ENCODE data around the gene PLS3.
"Not testable (repeated sequence)": the region's sequence is repeated elsewhere in the genome, so short reads cannot be mapped to it uniquely, and the experiment has no call there.

PLS3 gene

DNA sequence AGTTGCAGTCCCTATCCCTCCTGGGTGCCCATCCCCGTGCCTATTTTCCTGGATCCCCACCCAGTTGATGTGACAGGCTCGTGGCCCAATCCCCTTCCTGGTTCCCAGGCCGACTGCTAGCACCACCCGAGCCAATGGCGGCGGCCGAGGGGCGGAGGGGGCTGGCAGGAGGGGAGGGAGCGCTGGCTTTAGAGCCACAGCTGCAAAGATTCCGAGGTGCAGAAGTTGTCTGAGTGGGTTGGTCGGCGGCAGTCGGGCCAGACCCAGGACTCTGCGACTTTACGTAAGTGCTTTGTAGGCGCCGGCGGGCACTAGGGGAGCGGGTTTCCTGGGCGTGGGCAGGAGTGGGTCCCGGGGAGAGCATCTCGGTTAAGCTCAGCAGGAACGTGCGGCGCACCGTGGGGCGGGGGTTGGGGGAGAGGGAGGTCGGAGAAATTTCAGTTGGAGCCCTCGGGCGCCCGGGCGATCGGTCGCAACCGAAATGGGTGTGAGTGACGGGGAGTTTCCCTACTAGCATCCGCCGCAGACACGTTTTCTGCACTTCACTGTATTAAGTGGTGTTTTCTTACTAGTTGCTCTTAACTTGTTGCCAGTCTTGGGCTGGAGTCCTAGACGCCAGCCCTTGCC lies at the start of gene PLS3:
TSS of gene PLS3 (plus strand) at position 197 of the 627 bp plus-strand sequence. CDS start 49,077 bp downstream, outside the sequence.
- no peak for DNase-seq (ENCODE audit: low read depth in 4 of 4, low spot score in 1 of 4)

- no peak for DNase-seq (ENCODE audit: low read depth in 4 of 4, low spot score in 1 of 4)
Measured at GRCh38 chrX:115518113-115518512, 42.9 kb upstream of the PLS3 start.

DNA sequence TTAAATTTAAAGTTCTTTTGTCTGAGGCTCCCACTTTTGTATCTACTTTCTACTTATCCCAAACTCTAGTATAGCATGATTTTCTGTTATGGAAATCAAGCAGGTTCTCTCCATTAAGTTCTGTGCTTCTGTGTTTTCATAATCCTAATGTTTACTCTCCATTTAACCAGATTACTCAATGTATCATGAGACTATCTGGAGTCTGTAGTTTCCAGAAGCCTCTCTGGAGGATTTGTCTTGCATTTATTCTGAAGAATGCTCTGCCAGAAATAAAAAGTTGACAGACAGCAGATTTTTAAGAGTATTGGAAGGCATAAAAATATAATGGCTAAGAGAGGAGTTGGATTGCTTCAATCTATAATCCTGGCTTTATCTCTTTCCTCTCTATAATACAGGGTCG lies 39.2 kb upstream of the PLS3 start:
- no peak for DNase-seq (ENCODE audit: low read depth in 4 of 4, low spot score in 1 of 4)

- no peak for DNase-seq (ENCODE audit: low read depth in 4 of 4, low spot score in 1 of 4)
Measured at GRCh38 chrX:115522952-115523351, 38.0 kb upstream of the PLS3 start.

GRCh38 chrX:115525486-115525885 lies 35.5 kb upstream of the PLS3 start:
- no peak for DNase-seq (ENCODE audit: low read depth in 4 of 4, low spot score in 1 of 4)

DNA sequence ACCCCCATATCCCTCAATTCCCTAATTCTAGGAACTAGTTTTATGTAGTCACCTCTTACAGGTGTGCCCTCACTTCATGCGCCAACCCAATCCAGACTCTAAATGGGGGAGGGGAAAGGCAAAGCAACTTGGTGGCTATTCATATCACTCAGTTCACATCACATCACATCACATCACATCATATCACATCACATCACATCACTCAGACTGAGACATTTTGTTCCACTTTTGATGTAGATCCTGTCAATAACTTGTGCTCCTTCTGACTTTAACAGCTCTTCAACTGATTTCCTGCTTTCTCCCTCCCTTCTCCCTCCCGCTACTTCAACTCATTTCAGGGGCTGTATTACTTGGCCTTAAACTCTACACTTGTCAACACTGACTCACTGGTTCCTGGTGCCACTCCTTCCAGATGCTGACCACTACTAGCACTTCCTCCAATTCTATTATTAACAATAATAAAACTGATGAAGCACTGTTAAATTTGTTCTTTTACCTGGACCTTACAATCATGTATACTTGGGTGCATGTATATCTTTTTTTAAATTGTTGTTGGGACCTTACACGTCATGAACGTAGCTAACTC lies 29.1 kb upstream of the PLS3 start:
- no peak for DNase-seq (ENCODE audit: low read depth in 4 of 4, low spot score in 1 of 4)

DNA sequence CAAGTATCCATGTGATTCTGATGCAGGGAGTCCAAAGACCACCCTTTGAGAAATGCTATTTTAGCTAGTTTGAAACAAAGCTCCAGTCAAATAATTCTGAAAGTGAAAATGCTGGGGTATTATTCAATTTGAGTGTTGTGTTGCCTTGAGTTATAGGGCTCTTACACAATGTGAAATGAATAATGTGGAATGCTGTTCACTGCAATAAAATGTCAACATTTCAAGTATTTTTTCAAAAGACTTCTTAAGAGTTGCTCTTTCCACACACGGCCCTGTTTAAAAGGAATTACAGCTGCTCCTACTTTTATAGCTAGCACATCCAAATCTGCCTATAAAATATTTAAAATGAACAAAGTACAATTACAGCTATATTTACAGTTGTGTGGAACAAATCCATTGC lies 27.5 kb upstream of the PLS3 start:
- DNase-seq (ENCODE audit: low read depth in 4 of 4, low spot score in 1 of 4) = no peak

- no peak for DNase-seq (ENCODE audit: low read depth in 4 of 4, low spot score in 1 of 4)
Measured at GRCh38 chrX:115534383-115534782, 26.6 kb upstream of the PLS3 start.

GRCh38 chrX:115535421-115535820 lies 25.6 kb upstream of the PLS3 start:
- DNase-seq (ENCODE audit: low read depth in 4 of 4, low spot score in 1 of 4) = no peak

- DNase-seq (ENCODE audit: low read depth in 4 of 4, low spot score in 1 of 4) = no peak
Measured at GRCh38 chrX:115535844-115536243, 25.1 kb upstream of the PLS3 start.

DNA sequence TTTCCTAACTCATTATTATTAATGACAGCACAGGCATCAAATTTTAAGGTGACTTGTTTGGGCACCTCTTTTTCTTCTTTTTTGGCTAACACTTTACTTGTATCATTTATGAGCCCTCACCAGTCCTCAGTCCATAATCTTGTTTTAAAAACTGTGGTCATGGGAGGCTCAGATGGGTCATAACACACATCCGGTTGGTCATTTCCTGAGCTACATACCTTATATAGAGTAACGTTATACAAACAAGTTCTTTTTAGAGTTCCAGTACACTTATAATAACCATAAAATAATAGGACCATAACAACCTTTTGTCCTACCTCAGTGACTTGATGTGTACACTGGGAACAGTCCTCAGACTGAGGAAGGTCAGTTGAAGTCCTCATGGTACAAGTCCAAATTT lies 21.1 kb upstream of the PLS3 start:
- DNase-seq (ENCODE audit: low read depth in 4 of 4, low spot score in 1 of 4) = no peak

- DNase-seq (ENCODE audit: low read depth in 4 of 4, low spot score in 1 of 4) = not testable (repeated sequence)
Measured at GRCh38 chrX:115541045-115541444, 19.9 kb upstream of the PLS3 start.

DNA sequence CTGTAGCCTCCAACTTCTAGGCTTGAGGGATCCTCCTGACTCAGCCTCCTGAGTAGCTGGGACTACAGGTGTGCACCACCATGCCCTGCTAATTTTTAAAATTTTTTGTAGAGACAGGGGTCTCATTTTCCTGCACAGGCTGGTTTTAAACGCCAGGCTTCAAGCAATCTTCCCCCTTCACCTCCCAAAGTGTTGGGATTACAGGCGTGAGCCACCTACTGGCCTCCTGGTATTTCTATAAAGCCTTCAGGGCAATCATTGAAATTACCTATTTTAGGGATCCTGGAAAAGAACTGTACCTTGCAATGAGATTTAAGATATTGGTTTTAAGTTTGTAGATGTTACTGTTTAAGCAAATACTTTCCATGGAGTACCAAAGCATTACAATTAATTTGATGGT lies 13.5 kb upstream of the PLS3 start:
- no peak for DNase-seq (ENCODE audit: low read depth in 4 of 4, low spot score in 1 of 4)

GRCh38 chrX:115549008-115549407 lies 12.0 kb upstream of the PLS3 start:
- DNase-seq (ENCODE audit: low read depth in 4 of 4, low spot score in 1 of 4) = no peak

- no peak for DNase-seq (ENCODE audit: low read depth in 4 of 4, low spot score in 1 of 4)
Measured at GRCh38 chrX:115553171-115553570, 7.8 kb upstream of the PLS3 start.

DNA sequence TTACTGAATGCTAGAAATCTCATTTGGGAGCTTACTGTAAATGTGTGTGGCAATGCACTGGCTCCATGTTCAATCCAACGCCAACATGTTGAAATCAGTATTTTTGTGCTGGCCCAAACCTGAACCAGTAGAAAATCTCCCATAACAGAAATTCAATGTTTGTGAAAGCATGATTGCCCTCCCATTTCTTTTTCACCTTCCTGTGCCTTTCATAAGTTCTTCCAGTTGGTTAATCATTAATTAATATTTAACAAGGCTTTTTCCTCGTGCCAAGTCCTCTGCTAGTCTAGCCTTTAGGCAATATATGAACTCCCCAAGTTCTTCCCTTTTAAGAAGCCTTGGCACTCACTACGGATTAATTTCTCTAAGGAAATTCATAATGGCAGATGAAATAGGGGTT lies 1.3 kb upstream of the PLS3 start:
- DNase-seq (ENCODE audit: low read depth in 4 of 4, low spot score in 1 of 4) = no peak

GRCh38 chrX:115560211-115560977 lies 580 bp upstream of the PLS3 start:
- no peak for DNase-seq (ENCODE audit: low read depth in 4 of 4, low spot score in 1 of 4)

GRCh38 chrX:115561605-115562479 lies 868 bp downstream of the PLS3 start:
- DNase-seq (ENCODE audit: low read depth in 4 of 4, low spot score in 1 of 4) = no peak

- no peak for DNase-seq (ENCODE audit: low read depth in 4 of 4, low spot score in 1 of 4)
Measured at GRCh38 chrX:115562480-115562847, 1.5 kb downstream of the PLS3 start.

- no peak for DNase-seq (ENCODE audit: low read depth in 4 of 4, low spot score in 1 of 4)
Measured at GRCh38 chrX:115563633-115564162, 2.7 kb downstream of the PLS3 start.

DNA sequence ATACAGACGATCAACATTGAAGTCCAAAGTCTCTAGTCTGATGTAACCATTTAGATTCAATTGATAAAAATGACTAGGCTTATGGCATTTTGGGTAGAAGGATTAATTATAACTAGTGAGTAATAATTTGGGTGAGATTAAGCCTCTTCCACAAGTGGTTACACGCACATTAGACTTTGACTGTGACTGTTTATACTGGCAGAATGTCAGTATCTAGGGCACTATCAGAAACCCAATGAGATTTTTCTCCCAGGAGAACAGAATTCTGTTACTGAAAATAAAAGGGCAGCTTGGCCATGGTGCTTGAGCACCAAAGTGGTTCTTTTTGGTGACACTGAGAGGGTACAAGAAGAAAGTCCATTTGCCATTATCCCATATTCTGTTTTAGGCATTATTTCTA lies 3.3 kb downstream of the PLS3 start:
- DNase-seq (ENCODE audit: low read depth in 4 of 4, low spot score in 1 of 4) = no peak

All from stimulated activated CD4-positive, alpha-beta T cell treated with anti-CD3 and anti-CD28 coated beads, Interleukin-1b, Interleukin-23, amount 100 ng/mL, for 24 hours (primary cell).